C4-2B (cell line): Measurements from ENCODE around the gene CHD2.

Experiments used
- ZFX ChIP-seq: fragments of 450-650 bp; IDR thresholded peaks from 2 replicates; pipeline ENCODE4 v1.6.1; 2017
- TF ChIP-seq, protein P1 (sequence below): fragments of 450-650 bp; conservative IDR thresholded peaks from 2 replicates; pipeline ENCODE4 v1.5.1; 2017; ENCODE audit warnings: mild to moderate bottlenecking

DNA sequence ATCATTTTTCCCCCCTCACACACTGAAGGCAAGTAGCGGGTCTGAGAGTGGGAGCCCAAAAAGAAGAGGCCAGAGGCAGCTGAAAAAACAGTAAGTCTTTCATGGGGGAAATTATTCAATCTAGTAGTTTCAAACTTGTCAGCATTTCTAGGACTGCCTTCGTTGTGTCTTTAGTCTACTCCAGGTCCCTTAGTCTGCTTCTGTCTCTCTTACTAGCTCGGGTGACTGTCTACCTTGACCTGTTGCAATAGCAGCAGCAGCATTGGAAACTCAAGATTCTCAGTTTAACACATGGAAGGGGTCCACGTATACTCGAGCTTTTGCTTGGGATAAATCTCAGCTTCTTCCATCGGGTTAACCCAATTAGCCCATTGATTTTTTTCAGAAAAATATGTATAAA is 28.9 kb downstream of the CHD2 start:
- TF ChIP-seq, protein P1, sequence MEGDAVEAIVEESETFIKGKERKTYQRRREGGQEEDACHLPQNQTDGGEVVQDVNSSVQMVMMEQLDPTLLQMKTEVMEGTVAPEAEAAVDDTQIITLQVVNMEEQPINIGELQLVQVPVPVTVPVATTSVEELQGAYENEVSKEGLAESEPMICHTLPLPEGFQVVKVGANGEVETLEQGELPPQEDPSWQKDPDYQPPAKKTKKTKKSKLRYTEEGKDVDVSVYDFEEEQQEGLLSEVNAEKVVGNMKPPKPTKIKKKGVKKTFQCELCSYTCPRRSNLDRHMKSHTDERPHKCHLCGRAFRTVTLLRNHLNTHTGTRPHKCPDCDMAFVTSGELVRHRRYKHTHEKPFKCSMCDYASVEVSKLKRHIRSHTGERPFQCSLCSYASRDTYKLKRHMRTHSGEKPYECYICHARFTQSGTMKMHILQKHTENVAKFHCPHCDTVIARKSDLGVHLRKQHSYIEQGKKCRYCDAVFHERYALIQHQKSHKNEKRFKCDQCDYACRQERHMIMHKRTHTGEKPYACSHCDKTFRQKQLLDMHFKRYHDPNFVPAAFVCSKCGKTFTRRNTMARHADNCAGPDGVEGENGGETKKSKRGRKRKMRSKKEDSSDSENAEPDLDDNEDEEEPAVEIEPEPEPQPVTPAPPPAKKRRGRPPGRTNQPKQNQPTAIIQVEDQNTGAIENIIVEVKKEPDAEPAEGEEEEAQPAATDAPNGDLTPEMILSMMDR = no peak
- TF ChIP-seq ZFX = no peak
